Gastroesophageal sphincter (tissue), 4 donors: ENCODE measurements around the gene IL36B. TPM values are rescaled to one million over a fixed set of nuclear protein-coding genes. Genes with fewer than 3 reads are reported as not detected.

Experiments
- ATAC-seq: fragments of 150-250 bp; one replicate; pipeline ENCODE4 v1.9.1; 2016; ENCODE audit warnings: mild to moderate bottlenecking, moderate library complexity
- H3K27ac ChIP-seq, 4 donors: fragments of 200-600 bp; sonication (generic) in 3 of 4; 1 replicate in 3 of 4; 2 replicates in 1 of 4; pipeline ENCODE4 v1.5.1; 2016 to 2019
- H3K27me3 ChIP-seq: fragments of 200-600 bp; sonication (generic); one replicate; pipeline ENCODE4 v1.5.1; 2019
- H3K36me3 ChIP-seq, 2 donors: fragments of 200-600 bp; sonication (generic); one replicate each; pipeline ENCODE4 v1.5.1; 2019; ENCODE audit warnings: control low read depth in 1 of 2
- H3K4me1 ChIP-seq, 3 donors: fragments of 200-600 bp; sonication (generic); 1 replicate in 2 of 3; 2 replicates in 1 of 3; pipeline ENCODE4 v1.5.1; 2016 to 2019; ENCODE audit warnings: control low read depth in 2 of 3
- H3K4me3 ChIP-seq, 2 donors: fragments of 200-600 bp; sonication (generic); one replicate each; pipeline ENCODE4 v1.5.1; 2019; ENCODE audit warnings: mild to moderate bottlenecking in 1 of 2, moderate library complexity in 1 of 2
- H3K9me3 ChIP-seq, 3 donors: fragments of 200-600 bp; sonication (generic); one replicate each; pipeline ENCODE4 v1.5.1; 2017 to 2019; ENCODE audit warnings: control low read depth in 2 of 3
- EP300 ChIP-seq: sonication (generic); formaldehyde crosslinking; IDR thresholded peaks from one replicate; pipeline ENCODE4 v1.6.1; 2017; ENCODE audit warnings: antibody characterized with exemption, mild to moderate bottlenecking
- POLR2A ChIP-seq, 2 donors: fragments of 450-650 bp; IDR thresholded peaks; one replicate each; pipeline ENCODE4 v1.6.1; 2017; ENCODE audit warnings: antibody characterized with exemption in 2 of 2, mild to moderate bottlenecking in 2 of 2, moderate library complexity in 1 of 2
- POLR2AphosphoS5 ChIP-seq: sonication (generic); formaldehyde crosslinking; IDR thresholded peaks from one replicate; pipeline ENCODE4 v1.6.1; 2017; ENCODE audit warnings: antibody characterized with exemption
- WGBS, 2 donors: methylation state at CpG; one replicate each; pipeline ENCODE4 v1.1.5; 2018; ENCODE audit warnings: low coverage in 1 of 2; 5-methylcytosine and 5-hydroxymethylcytosine counted together
- total RNA-seq, 4 donors: library from RNA; depleted of rRNA; stranded (reverse); fragments of >200 nt; gene quantifications; one replicate each; pipeline ENCODE4 v1.1.0, GENCODE V29; 2016
- TF ChIP-seq, protein P1 (sequence below), 4 experiments: fragments of 200-600 bp in 2 of 4; fragments of 450-650 bp in 2 of 4; sonication (generic) in 1 of 4; IDR thresholded peaks; one replicate each; pipeline ENCODE4 v1.5.1; 2017 to 2019; ENCODE audit warnings: antibody characterized with exemption in 4 of 4, mild to moderate bottlenecking in 2 of 4, moderate library complexity in 2 of 4

Gene IL36B
- total RNA-seq, 4 donors from 2014 or later = not detected

DNA sequence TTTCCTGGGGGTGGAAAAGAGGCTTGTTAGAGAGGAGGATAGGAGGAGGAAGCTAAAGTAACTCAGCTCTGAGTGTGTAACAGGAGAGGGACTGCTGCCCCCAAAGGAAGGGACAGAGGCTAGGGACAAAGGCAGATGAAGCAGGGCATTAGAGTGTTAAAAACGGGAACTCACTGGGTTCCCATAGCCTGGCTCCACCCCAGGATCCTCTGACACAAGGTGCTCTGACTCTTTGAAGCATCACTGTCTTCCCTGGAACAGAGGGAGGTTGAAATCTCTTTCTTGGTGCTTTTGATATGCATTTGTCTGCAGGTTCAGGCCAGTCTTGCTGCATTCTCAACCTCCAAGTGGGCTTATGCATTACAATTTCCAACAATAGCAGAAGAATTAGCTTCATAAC is 24.6 kb downstream of the IL36B start:
- Histone ChIP-seq H3K4me1 (no peaks in the 10 kb centered on the region), H3K36me3 (no peaks in the 10 kb centered on the region), H3K27me3 (peaks cover 57% of the 10 kb centered on the region), H3K9me3 (no peaks in the 10 kb centered on the region), H3K4me3 (no peak overlapping the region), H3K27ac (no peak overlapping the region)
- 9 to 29% methylated on average over 1 of the region's 1 CpG for WGBS, 2 donors
- TF ChIP-seq, protein P1, sequence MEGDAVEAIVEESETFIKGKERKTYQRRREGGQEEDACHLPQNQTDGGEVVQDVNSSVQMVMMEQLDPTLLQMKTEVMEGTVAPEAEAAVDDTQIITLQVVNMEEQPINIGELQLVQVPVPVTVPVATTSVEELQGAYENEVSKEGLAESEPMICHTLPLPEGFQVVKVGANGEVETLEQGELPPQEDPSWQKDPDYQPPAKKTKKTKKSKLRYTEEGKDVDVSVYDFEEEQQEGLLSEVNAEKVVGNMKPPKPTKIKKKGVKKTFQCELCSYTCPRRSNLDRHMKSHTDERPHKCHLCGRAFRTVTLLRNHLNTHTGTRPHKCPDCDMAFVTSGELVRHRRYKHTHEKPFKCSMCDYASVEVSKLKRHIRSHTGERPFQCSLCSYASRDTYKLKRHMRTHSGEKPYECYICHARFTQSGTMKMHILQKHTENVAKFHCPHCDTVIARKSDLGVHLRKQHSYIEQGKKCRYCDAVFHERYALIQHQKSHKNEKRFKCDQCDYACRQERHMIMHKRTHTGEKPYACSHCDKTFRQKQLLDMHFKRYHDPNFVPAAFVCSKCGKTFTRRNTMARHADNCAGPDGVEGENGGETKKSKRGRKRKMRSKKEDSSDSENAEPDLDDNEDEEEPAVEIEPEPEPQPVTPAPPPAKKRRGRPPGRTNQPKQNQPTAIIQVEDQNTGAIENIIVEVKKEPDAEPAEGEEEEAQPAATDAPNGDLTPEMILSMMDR (IDR thresholded peaks at IDR 0.05) = no peak
- no peak for ATAC-seq

DNA sequence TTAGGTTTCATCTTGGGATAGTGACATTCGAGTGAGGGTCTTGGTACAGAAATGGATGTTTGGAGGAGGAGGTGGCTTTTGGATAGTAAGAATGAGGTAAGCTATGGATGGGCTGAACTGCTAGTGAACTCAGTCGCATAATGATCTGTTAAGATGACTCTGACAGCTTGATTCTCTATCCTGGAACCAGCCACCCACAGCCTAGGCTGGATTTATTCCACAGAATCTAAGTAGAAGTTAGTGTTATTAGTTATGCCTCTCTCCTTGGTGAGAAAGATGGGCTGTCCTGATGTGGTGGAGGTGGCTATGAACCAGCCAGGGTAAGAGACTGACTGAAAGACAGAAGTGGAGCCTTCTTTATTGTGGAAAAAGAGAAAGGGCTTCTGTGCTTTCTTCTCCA is 25.0 kb downstream of the IL36B start:
- TF ChIP-seq POLR2A (IDR thresholded peaks at IDR 0.05) (no peak), POLR2AphosphoS5 (no peak), EP300 (no peak)
- TF ChIP-seq, protein P1 (IDR thresholded peaks at IDR 0.05) = no peak
- peaks cover 59% of the 10 kb centered on the region for H3K27me3 ChIP-seq
- no peak overlapping the region for H3K27ac ChIP-seq
- ATAC-seq = no peak
- H3K4me3 ChIP-seq = no peak overlapping the region
- 39 to 76% methylated on average over 2 of the region's 2 CpGs for WGBS, 2 donors
- no peaks in the 10 kb centered on the region for H3K9me3 ChIP-seq
- H3K36me3 ChIP-seq = no peaks in the 10 kb centered on the region
- H3K4me1 ChIP-seq = no peaks in the 10 kb centered on the region

DNA sequence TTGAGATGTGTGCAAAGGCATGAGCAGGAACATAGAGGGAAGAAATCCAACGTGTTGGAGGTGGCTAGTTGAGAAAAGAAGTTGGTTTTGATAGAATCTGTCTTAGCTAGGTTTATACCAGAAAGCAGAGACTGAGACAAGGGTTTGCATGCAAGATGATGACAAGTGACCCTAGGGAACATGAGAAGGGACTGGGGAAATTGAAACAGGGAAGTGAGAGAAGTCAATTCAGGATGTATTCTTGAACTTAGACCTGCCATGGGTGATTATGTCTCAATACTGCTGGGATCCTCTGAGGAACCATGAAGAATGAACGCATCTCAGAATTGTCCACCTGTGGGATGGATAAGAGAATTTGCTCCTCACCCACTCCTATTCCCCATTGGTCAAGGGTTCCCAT is 26.9 kb downstream of the IL36B start:
- no peak overlapping the region for H3K4me3 ChIP-seq
- H3K27ac ChIP-seq = no peak overlapping the region
- no peaks in the 10 kb centered on the region for H3K9me3 ChIP-seq
- no peaks in the 10 kb centered on the region for H3K4me1 ChIP-seq
- peaks cover 67% of the 10 kb centered on the region for H3K27me3 ChIP-seq
- ATAC-seq = no peak
- H3K36me3 ChIP-seq = no peaks in the 10 kb centered on the region
- 56 to 69% methylated on average over 2 of the region's 2 CpGs for WGBS, 2 donors
- TF ChIP-seq EP300 (no peak), POLR2A (IDR thresholded peaks at IDR 0.05) (no peak), POLR2AphosphoS5 (no peak)
- TF ChIP-seq, protein P1 (IDR thresholded peaks at IDR 0.05) = no peak

DNA sequence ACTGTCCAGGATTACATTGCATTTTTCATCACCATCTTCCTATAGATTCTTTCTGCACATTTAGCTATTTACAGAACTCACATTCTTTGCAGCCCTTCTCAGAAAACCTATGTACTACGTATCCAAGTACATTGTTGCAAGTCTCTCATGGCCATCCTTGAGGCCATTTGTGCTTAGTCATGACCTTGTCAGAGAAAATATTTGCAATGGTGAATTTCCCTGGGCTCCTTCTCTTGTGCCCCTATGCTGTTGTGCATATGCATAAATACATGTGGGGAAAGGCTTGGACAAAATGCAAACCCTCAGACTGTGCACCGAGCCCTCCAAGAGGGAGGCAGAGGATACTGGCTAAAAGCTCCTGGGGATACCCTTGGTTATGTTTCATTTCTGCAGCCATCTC is 27.9 kb downstream of the IL36B start:
- H3K27ac ChIP-seq = no peak overlapping the region
- peaks cover 57% of the 10 kb centered on the region for H3K27me3 ChIP-seq
- ATAC-seq = no peak
- H3K4me1 ChIP-seq = no peaks in the 10 kb centered on the region
- no peak for TF ChIP-seq POLR2A (IDR thresholded peaks at IDR 0.05)
- TF ChIP-seq, protein P1 (IDR thresholded peaks at IDR 0.05) = no peak
- TF ChIP-seq EP300 = no peak
- TF ChIP-seq POLR2AphosphoS5 = no peak
- no peaks in the 10 kb centered on the region for H3K36me3 ChIP-seq
- no peaks in the 10 kb centered on the region for H3K9me3 ChIP-seq
- 83 to 88% methylated on average over 1 to 2 of the region's 2 CpGs for WGBS, 2 donors
- no peak overlapping the region for H3K4me3 ChIP-seq

DNA sequence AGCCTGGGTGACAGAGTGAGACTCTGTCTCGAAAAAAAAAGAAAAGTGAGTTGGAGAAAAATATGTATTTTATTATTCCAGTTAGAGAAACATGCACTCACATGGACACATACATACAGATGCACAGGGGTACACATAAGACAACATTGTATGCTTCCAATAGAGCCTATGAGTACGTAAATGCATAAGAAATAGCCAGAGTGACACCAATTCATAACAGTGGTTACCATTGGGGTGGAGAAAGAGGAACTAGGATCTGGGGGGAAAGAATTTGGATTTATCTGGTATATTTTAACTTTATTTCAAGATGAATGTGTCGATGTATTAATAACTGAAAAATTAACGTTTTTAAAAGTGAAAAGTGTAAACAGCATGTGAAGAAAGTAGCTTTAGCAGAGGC is 31.4 kb downstream of the IL36B start:
- Histone ChIP-seq H3K36me3 (no peaks in the 10 kb centered on the region), H3K27me3 (peaks cover 50% of the 10 kb centered on the region), H3K9me3 (no peaks in the 10 kb centered on the region), H3K4me1 (no peaks in the 10 kb centered on the region), H3K4me3 (no peak overlapping the region), H3K27ac (no peak overlapping the region)
- TF ChIP-seq EP300 = no peak
- TF ChIP-seq, protein P1 (IDR thresholded peaks at IDR 0.05) = no peak
- no peak for ATAC-seq
- WGBS, 2 donors = 55 to 66% methylated on average over 4 of the region's 4 CpGs
